Retinal pigment epithelial cell (primary cell): Measurements from ENCODE around the gene ACSL3.

Source experiments
- DNase-seq: peaks from one replicate; pipeline ENCODE4 v3.0.0-alpha.2; 2010; ENCODE audit warnings: low read depth
- H3K4me3 ChIP-seq: 2 replicates; pipeline ENCODE4 v1.5.1; 2011; ENCODE audit warnings: mild to moderate bottlenecking, low read length, control low read depth, moderate library complexity
- CTCF ChIP-seq: conservative IDR thresholded peaks from 2 replicates; pipeline ENCODE4 v1.5.1; 2011; ENCODE audit warnings: low read depth, low read length, control low read depth, inconsistent platforms

Gene ACSL3

GRCh38 chr2:222827417-222827816, 33.4 kb upstream of the ACSL3 start:
- no peak overlapping the region for H3K4me3 ChIP-seq
- no peak for DNase-seq
- no peak for TF ChIP-seq CTCF

GRCh38 chr2:222828572-222828971, 32.3 kb upstream of the ACSL3 start:
- TF ChIP-seq CTCF, result no peak
- no peak for DNase-seq
- H3K4me3 ChIP-seq, result no peak overlapping the region

- H3K4me3 ChIP-seq, result no peak overlapping the region
- no peak for DNase-seq
- no peak for TF ChIP-seq CTCF
Observed at GRCh38 chr2:222830164-222830563, 30.7 kb upstream of the ACSL3 start.

- TF ChIP-seq CTCF, result no peak
- DNase-seq, result no peak
- H3K4me3 ChIP-seq, result no peak overlapping the region
Observed at GRCh38 chr2:222833410-222833809, 27.4 kb upstream of the ACSL3 start.

- no peak overlapping the region for H3K4me3 ChIP-seq
- no peak for DNase-seq
- TF ChIP-seq CTCF, result no peak
Observed at GRCh38 chr2:222835143-222835822, 25.6 kb upstream of the ACSL3 start.

- TF ChIP-seq CTCF, result no peak
- H3K4me3 ChIP-seq, result no peak overlapping the region
- no peak for DNase-seq
Observed at GRCh38 chr2:222835823-222836151, 25.0 kb upstream of the ACSL3 start.

GRCh38 chr2:222837643-222838056, 23.2 kb upstream of the ACSL3 start:
- H3K4me3 ChIP-seq, result no peak overlapping the region
- no peak for TF ChIP-seq CTCF
- DNase-seq, result no peak
